K562 (cell line): ENCODE results near the gene TTC8. TPM values are rescaled to one million over a fixed set of nuclear protein-coding genes. Genes with fewer than 3 reads are reported as not detected.

Source experiments
- DIDO1 ChIP-seq: fragments of 450-650 bp; IDR thresholded peaks from 2 replicates; pipeline ENCODE4 v1.6.1; 2016; ENCODE audit warnings: low read depth, missing biosample characterization, missing genetic modification characterization
- FOXK1 ChIP-seq: sonication (generic); formaldehyde crosslinking; IDR thresholded peaks from 2 replicates; pipeline ENCODE4 v1.8.0; 2022; ENCODE audit warnings: missing genetic modification reagents, mild to moderate bottlenecking, borderline replicate concordance
- KLF1 ChIP-seq: fragments of 450-650 bp; IDR thresholded peaks from 2 replicates; pipeline ENCODE4 v1.6.1; 2016; ENCODE audit warnings: missing genetic modification characterization, missing compliant biosample characterization
- NCOR1 ChIP-seq: fragments of 450-650 bp; IDR thresholded peaks from 2 replicates; pipeline ENCODE4 v1.6.1; 2016; ENCODE audit warnings: mild to moderate bottlenecking, moderate library complexity
- PHF8 ChIP-seq: fragments of 200-600 bp; sonication (generic); IDR thresholded peaks from 2 replicates; pipeline ENCODE4 v1.6.1; 2012; ENCODE audit warnings: mixed run types, mild to moderate bottlenecking, inconsistent platforms, low read length, moderate library complexity, borderline replicate concordance
- TGIF2 ChIP-seq: sonication (generic); formaldehyde crosslinking; IDR thresholded peaks from 2 replicates; pipeline ENCODE4 v1.8.1; 2022; ENCODE audit warnings: mild to moderate bottlenecking, missing genetic modification reagents, moderate library complexity
- XRCC3 ChIP-seq: fragments of 450-650 bp; IDR thresholded peaks from 2 replicates; pipeline ENCODE4 v1.6.1; 2017; ENCODE audit warnings: mild to moderate bottlenecking, moderate library complexity
- ZNF445 ChIP-seq: fragments of 250-450 bp; sonication (Bioruptor Pico); IDR thresholded peaks from 2 replicates; pipeline ENCODE4 v1.4.0; 2020; ENCODE audit warnings: low read depth, mild to moderate bottlenecking, moderate library complexity
- ZNF778 ChIP-seq: fragments of 450-650 bp; formaldehyde crosslinking; IDR thresholded peaks from 2 replicates; pipeline ENCODE4 v1.4.0; 2020; ENCODE audit warnings: mild to moderate bottlenecking, moderate library complexity
- polyA plus RNA-seq, 8 experiments: library from polyadenylated mRNA; depleted of rRNA in 4 of 8; stranded (reverse) in 5 of 8; unstranded in 3 of 8; fragments of >200 nt; fragmentation: Nextera tagmentation in 2 of 8; fragmentation: Illumina TruSeq in 1 of 8; extraction: Ambion mirVana in 2 of 8; extraction: Trizol in 1 of 8; gene quantifications; 2 replicates each; pipeline versions ENCODE4 v1.2.1 to v1.2.3, GENCODE V29; 2011 to 2014; ENCODE audit warnings: inconsistent platforms in 1 of 8, missing spikeins in 1 of 8
- total RNA-seq, 7 experiments: library from RNA; depleted of rRNA in 6 of 7; stranded (reverse); fragments of >200 nt in 6 of 7; fragmentation: Illumina TruSeq in 2 of 7; extraction: Trizol in 2 of 7; gene quantifications; 2 replicates each; pipeline versions ENCODE4 v1.2.1 to v1.2.3, GENCODE V29; 2011 to 2021; ENCODE audit warnings: low replicate concordance in 1 of 7
- TF ChIP-seq, protein P1 (sequence below), 2 experiments: IDR thresholded peaks; 2 replicates each; pipeline ENCODE4 v1.6.1; 2012; ENCODE audit warnings: improper control_type of control experiment in 2 of 2, low read depth in 2 of 2, low read length in 2 of 2, borderline replicate concordance in 1 of 2
- TF ChIP-seq, protein P2 (sequence below): fragments of 450-650 bp; IDR thresholded peaks from 2 replicates; pipeline ENCODE4 v1.7.0; 2016; ENCODE audit warnings: borderline replicate concordance
- TF ChIP-seq, protein P3 (sequence below): fragments of 200-800 bp; sonication (Bioruptor generic); IDR thresholded peaks from 2 replicates; pipeline ENCODE4 v1.6.1; 2016; ENCODE audit warnings: missing genetic modification characterization, missing compliant biosample characterization
- TF ChIP-seq, protein P4 (sequence below), 2 experiments: fragments of 150-350 bp in 1 of 2; IDR thresholded peaks; 2 replicates each; pipeline ENCODE4 v1.6.1; 2012 to 2016; ENCODE audit warnings: low read depth in 2 of 2, low read length in 2 of 2, mild to moderate bottlenecking in 1 of 2, moderate library complexity in 1 of 2
- TF ChIP-seq, protein P5 (sequence below): fragments of 450-650 bp; formaldehyde crosslinking; IDR thresholded peaks from 2 replicates; pipeline ENCODE4 v1.4.0; 2022; ENCODE audit warnings: missing genetic modification characterization

Gene TTC8
- total and polyA plus RNA-seq, 9 of the 15 experiments (the other 6 are each of a cell fraction or from before 2014, with no cell fraction given): 7.3 to 22.7 (median 9.6) TPM

DNA sequence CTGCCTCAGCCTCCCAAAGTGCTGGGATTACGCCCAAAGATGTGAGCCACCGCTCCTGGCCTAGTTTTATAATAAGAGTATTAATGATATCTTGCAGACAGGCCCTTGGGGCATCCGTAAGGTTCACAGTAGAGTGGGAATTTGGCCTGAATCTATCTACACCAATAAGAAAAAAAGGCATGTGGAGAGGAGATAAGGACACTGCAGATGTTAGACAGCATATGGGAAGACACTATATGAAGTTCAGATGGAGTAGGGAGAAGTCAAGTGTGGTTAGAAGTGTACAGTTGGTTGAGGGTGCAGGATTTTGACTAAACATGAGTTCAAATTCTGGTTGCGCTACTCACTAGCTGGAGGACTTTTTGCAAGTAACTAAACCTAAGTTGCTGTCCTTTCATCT lies 8.5 kb upstream of the TTC8 start (continued):
- peak; percentile 79 for TF ChIP-seq NCOR1
- no peak for TF ChIP-seq XRCC3
- TF ChIP-seq ZNF778 (CRISPR knock-in tag): no peak
- no peak for TF ChIP-seq TGIF2 (CRISPR knock-in tag)
- TF ChIP-seq, protein P1, sequence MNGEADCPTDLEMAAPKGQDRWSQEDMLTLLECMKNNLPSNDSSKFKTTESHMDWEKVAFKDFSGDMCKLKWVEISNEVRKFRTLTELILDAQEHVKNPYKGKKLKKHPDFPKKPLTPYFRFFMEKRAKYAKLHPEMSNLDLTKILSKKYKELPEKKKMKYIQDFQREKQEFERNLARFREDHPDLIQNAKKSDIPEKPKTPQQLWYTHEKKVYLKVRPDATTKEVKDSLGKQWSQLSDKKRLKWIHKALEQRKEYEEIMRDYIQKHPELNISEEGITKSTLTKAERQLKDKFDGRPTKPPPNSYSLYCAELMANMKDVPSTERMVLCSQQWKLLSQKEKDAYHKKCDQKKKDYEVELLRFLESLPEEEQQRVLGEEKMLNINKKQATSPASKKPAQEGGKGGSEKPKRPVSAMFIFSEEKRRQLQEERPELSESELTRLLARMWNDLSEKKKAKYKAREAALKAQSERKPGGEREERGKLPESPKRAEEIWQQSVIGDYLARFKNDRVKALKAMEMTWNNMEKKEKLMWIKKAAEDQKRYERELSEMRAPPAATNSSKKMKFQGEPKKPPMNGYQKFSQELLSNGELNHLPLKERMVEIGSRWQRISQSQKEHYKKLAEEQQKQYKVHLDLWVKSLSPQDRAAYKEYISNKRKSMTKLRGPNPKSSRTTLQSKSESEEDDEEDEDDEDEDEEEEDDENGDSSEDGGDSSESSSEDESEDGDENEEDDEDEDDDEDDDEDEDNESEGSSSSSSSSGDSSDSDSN (IDR thresholded peaks at IDR 0.05; ENCODE audit: borderline replicate concordance in 1 of 2, low read depth in 2 of 2, low read length in 2 of 2): no peak
- no peak for TF ChIP-seq DIDO1
- no peak for TF ChIP-seq KLF1 (tag)
- TF ChIP-seq, protein P2, sequence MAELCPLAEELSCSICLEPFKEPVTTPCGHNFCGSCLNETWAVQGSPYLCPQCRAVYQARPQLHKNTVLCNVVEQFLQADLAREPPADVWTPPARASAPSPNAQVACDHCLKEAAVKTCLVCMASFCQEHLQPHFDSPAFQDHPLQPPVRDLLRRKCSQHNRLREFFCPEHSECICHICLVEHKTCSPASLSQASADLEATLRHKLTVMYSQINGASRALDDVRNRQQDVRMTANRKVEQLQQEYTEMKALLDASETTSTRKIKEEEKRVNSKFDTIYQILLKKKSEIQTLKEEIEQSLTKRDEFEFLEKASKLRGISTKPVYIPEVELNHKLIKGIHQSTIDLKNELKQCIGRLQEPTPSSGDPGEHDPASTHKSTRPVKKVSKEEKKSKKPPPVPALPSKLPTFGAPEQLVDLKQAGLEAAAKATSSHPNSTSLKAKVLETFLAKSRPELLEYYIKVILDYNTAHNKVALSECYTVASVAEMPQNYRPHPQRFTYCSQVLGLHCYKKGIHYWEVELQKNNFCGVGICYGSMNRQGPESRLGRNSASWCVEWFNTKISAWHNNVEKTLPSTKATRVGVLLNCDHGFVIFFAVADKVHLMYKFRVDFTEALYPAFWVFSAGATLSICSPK: no peak
- TF ChIP-seq, protein P3, sequence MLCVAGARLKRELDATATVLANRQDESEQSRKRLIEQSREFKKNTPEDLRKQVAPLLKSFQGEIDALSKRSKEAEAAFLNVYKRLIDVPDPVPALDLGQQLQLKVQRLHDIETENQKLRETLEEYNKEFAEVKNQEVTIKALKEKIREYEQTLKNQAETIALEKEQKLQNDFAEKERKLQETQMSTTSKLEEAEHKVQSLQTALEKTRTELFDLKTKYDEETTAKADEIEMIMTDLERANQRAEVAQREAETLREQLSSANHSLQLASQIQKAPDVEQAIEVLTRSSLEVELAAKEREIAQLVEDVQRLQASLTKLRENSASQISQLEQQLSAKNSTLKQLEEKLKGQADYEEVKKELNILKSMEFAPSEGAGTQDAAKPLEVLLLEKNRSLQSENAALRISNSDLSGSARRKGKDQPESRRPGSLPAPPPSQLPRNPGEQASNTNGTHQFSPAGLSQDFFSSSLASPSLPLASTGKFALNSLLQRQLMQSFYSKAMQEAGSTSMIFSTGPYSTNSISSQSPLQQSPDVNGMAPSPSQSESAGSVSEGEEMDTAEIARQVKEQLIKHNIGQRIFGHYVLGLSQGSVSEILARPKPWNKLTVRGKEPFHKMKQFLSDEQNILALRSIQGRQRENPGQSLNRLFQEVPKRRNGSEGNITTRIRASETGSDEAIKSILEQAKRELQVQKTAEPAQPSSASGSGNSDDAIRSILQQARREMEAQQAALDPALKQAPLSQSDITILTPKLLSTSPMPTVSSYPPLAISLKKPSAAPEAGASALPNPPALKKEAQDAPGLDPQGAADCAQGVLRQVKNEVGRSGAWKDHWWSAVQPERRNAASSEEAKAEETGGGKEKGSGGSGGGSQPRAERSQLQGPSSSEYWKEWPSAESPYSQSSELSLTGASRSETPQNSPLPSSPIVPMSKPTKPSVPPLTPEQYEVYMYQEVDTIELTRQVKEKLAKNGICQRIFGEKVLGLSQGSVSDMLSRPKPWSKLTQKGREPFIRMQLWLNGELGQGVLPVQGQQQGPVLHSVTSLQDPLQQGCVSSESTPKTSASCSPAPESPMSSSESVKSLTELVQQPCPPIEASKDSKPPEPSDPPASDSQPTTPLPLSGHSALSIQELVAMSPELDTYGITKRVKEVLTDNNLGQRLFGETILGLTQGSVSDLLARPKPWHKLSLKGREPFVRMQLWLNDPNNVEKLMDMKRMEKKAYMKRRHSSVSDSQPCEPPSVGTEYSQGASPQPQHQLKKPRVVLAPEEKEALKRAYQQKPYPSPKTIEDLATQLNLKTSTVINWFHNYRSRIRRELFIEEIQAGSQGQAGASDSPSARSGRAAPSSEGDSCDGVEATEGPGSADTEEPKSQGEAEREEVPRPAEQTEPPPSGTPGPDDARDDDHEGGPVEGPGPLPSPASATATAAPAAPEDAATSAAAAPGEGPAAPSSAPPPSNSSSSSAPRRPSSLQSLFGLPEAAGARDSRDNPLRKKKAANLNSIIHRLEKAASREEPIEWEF (CRISPR knock-in tag): no peak
- TF ChIP-seq, protein P4, sequence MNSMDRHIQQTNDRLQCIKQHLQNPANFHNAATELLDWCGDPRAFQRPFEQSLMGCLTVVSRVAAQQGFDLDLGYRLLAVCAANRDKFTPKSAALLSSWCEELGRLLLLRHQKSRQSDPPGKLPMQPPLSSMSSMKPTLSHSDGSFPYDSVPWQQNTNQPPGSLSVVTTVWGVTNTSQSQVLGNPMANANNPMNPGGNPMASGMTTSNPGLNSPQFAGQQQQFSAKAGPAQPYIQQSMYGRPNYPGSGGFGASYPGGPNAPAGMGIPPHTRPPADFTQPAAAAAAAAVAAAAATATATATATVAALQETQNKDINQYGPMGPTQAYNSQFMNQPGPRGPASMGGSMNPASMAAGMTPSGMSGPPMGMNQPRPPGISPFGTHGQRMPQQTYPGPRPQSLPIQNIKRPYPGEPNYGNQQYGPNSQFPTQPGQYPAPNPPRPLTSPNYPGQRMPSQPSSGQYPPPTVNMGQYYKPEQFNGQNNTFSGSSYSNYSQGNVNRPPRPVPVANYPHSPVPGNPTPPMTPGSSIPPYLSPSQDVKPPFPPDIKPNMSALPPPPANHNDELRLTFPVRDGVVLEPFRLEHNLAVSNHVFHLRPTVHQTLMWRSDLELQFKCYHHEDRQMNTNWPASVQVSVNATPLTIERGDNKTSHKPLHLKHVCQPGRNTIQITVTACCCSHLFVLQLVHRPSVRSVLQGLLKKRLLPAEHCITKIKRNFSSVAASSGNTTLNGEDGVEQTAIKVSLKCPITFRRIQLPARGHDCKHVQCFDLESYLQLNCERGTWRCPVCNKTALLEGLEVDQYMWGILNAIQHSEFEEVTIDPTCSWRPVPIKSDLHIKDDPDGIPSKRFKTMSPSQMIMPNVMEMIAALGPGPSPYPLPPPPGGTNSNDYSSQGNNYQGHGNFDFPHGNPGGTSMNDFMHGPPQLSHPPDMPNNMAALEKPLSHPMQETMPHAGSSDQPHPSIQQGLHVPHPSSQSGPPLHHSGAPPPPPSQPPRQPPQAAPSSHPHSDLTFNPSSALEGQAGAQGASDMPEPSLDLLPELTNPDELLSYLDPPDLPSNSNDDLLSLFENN (IDR thresholded peaks at IDR 0.05; ENCODE audit: low read depth in 2 of 2, low read length in 2 of 2): no peak
- TF ChIP-seq ZNF445 (CRISPR knock-in tag): no peak
- TF ChIP-seq FOXK1: no peak
- TF ChIP-seq, protein P5, sequence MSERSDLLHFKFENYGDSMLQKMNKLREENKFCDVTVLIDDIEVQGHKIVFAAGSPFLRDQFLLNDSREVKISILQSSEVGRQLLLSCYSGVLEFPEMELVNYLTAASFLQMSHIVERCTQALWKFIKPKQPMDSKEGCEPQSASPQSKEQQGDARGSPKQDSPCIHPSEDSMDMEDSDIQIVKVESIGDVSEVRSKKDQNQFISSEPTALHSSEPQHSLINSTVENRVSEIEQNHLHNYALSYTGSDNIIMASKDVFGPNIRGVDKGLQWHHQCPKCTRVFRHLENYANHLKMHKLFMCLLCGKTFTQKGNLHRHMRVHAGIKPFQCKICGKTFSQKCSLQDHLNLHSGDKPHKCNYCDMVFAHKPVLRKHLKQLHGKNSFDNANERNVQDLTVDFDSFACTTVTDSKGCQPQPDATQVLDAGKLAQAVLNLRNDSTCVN: no peak
- TF ChIP-seq PHF8: no peak
